Hematopoietic multipotent progenitor cell (in vitro differentiated cells): ENCODE measurements around the gene TLR1. TPM values are rescaled to one million over a fixed set of nuclear protein-coding genes. Genes with fewer than 3 reads are reported as not detected.
A peak's percentile ranks its signal among the peaks of the same experiment; 100 is the strongest.
"Not testable (repeated sequence)": the region's sequence is repeated elsewhere in the genome, so short reads cannot be mapped to it uniquely, and the experiment has no call there.

Source experiments
- DNase-seq, 3 donors: peaks; one replicate each; pipeline ENCODE4 v3.0.0-alpha.2; 2011 to 2015; ENCODE audit warnings: low read depth in 2 of 3, low spot score in 2 of 3
- total RNA-seq: library from RNA; depleted of rRNA; stranded (reverse); fragments of >200 nt; gene quantifications from one replicate; pipeline ENCODE4 v1.2.3, GENCODE V29; 2012

Gene TLR1
- total RNA-seq, 1 donor: 13.2 TPM

DNA sequence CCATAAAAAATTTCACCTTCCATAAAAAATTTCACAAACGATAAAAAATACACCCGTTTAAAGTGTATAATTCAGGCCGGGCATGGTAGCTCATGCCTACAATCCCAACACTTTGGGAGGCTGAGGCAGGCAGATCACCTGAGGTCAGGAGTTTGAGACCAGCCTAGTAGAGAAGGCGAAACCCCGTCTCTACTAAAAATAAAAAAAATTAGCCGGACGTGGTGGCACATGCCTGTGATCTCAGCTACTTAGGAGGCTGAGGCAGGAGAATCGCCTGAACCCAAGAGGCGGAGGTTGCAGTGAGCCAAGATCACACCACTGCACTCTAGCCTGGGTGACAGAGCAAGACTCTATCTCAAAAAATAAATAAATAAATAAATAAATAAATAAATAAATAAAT lies 1.7 kb upstream of the TLR1 start:
- DNase-seq: not testable (repeated sequence)

DNA sequence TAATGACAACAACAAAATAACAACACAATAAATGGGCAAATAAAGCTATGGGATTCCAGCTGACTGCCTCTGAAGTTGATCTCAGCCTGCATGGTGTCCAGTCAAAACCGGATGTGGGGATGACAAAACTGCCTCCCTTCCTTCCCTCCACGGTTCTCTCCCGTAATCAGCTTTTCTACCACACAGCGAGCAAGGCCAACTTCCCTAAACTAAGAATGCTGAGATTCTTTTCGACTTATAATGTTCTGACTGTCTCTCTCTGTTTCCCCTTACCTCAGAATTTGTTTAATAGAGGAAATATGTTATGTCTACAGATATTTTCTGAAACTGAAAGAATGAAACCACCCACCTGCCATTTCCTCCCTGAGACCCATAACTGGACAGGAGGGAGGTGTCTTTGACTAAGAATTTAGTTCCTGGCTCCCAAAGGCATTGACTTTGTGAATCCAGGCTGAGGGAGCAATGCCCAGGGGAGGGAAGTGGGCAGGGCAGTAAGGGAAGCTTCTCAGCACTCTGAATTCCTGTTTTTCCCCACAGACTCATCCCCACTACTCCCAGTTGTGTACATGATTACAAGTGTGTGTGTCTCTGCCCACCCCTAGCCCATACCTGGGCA lies 1.0 kb upstream of the TLR1 start:
- DNase-seq: peak in 2 of 3 donors; percentile 55 to 66

- DNase-seq: peak in 1 of 3 donors; percentile 8
Observed at GRCh38 chr4:38803833-38804653, 548 bp downstream of the TLR1 start.

GRCh38 chr4:38802561-38803355 lies 1.8 kb downstream of the TLR1 start:
- peak in 1 of 3 donors; percentile 43 for DNase-seq

GRCh38 chr4:38800961-38801450 lies 3.6 kb downstream of the TLR1 start:
- no peak for DNase-seq

GRCh38 chr4:38800366-38800765 lies 4.2 kb downstream of the TLR1 start:
- DNase-seq: no peak

- DNase-seq: no peak
Observed at GRCh38 chr4:38795087-38795486, 9.5 kb downstream of the TLR1 start.

DNA sequence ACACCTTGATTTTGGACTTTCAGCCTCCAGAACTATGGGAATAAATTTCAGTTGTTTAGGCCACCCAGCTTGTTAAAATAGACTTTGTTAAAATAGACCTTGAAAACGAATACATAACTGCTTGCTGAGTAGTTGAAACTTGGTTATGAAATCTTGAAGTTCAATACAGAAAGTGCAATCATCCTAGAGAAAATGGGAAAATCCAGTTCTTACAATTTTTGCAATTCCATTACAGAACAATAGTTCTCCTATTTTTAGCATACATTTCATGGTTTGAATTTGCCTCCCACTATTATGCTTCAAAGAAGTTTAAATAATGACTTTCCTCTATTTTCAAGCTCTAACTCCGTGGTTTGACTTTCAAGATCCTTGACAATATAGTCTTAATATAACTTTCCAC lies 10.5 kb downstream of the TLR1 start:
- no peak for DNase-seq

GRCh38 chr4:38791010-38791409 lies 13.6 kb downstream of the TLR1 start:
- peak in 1 of 3 donors; percentile 17 for DNase-seq

GRCh38 chr4:38788317-38788716 lies 16.3 kb downstream of the TLR1 start:
- no peak for DNase-seq

GRCh38 chr4:38787693-38788092 lies 16.9 kb downstream of the TLR1 start:
- DNase-seq: no peak

GRCh38 chr4:38785901-38786402 lies 18.6 kb downstream of the TLR1 start:
- DNase-seq: peak in 1 of 3 donors; percentile 17

DNA sequence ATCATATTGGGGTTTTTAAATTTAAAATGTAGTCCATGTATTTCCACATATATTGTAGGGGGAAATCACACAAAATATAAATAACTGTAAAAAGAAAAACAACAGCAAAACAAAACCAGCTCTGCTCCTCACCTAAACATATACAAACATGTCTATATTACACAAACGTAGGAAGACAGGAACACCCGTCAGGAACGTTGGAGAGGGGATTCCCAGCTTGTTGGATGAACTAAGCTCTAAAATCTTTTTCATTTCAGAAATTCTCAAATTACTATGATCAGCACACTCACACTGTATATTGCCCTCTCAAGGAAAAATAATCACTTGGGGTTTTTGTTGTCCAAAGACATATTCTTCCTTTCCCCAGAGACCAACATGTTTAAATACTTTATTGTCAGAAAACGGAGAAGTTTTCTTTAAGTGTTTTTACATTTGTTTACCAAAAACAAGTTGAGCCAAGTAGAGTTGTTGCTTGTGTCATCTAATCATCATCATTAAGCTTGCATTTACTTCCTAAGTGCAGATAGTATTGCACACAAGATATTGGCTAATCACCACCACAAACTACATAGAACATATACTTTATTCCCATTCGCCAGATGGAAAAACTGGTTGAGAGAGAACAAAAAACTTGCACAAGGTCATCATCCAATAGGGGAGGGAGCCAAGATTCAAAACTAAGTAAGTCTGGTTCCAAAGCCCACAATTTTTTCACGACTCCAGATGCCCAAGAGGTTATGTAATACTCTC lies 19.4 kb downstream of the TLR1 start:
- no peak for DNase-seq

GRCh38 chr4:38784141-38784540 lies 20.4 kb downstream of the TLR1 start:
- no peak for DNase-seq

GRCh38 chr4:38783109-38783460 lies 21.5 kb downstream of the TLR1 start:
- DNase-seq: no peak

DNA sequence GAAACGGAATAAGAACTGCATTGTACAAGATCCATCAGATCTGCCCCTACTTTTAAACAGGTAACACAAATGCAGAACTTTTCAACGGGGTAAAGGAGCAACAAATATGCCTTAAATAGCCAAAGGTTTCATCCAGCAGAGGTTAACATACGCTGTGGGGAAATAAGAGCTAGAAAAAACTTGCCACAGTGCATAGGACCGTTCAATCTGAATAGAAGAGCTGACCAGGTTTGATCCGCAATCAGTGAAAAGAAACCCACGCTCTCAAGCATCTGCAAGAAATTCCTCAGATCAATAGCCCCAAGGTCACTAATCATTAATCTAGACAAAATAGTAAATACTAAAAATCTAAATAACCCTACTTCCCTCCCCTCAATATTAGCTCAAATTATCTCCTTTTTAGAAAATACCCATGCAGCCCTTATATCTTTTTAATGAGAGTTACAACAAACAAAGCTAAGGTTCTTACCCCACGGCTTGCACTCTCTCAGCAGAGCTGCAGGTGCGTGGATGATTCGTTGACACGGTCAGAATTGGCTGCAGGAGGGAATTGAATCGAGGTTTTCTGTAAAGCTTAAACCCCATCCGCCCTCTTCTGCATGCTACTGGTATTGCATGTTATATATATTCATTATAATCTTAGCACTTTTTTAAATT lies 22.0 kb downstream of the TLR1 start, which contains the start of gene TLR10:
TLR10 (minus strand) TSS at position 539 of the 657 bp plus-strand sequence. CDS start 7,400 bp downstream, outside the sequence.
- peak in 2 of 3 donors; percentile 59 to 70 for DNase-seq

DNA sequence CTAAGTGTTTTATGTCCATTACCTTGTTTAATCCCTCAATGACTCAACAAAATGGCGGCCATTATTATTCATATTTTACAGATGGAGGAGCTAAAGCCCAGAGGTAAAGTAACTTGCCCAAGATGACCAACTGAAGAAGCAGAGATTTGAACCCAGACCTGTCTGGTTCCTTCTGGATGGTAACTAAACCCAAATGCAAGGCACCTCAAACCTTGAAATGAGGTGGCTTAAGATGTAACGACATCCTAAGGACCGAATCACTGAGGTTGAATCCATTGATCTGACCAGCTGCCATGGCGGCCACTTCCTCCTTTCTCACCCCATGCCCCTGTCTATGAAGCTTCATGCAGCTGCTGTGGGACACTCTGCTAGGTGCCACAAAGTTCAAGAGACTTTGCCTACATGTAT lies 22.7 kb downstream of the TLR1 start:
- DNase-seq: no peak

GRCh38 chr4:38780833-38781484 lies 23.6 kb downstream of the TLR1 start:
- DNase-seq: peak in 1 of 3 donors; percentile 57

- no peak for DNase-seq
Observed at GRCh38 chr4:38779790-38780189, 24.8 kb downstream of the TLR1 start.
